GM18867 (cell line): Measurements from ENCODE around the gene GPATCH2L.

Experiments used
- ATAC-seq: cut with Tn5 transposase; IDR thresholded peaks from one replicate; pipeline ENCODE4 v1.9.1; 2021; ENCODE audit warnings: mild to moderate bottlenecking, moderate library complexity; ENCODE audit not compliant: unreplicated experiment

GPATCH2L gene

GRCh38 chr14:76135722-76136121 lies 16.0 kb upstream of the GPATCH2L start:
- no peak for ATAC-seq

DNA sequence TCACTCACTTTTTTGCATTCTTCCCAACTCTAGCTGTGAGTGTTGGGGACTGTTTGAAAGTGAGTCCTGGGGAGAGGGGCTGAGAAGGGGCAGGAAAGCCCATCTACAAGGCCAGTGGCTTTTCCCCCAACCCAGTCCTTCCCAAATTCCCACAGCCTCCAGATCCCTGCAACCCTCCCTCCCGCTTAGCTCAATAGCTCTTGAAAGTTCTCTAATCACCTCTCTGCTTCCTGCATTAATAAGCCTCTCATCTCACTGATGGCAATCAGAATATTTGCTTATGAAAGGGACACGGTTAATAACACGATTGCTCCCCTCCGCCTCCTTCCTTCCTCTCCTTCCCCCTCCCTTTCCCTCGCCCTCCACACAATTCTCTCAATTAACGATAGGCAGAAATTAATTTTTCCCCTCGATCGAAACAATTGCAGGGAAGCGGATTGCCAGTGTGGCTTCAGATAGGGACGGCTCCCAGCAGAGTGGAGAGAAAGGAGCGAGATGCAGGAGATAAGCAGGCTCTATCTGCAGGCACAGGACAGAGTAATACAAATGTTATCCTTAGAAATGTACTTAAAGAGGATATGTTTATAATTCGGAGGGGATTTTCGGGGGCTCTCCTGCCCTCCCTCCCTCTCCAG lies 15.1 kb upstream of the GPATCH2L start:
- ATAC-seq: no peak

GRCh38 chr14:76138119-76138757 lies 13.5 kb upstream of the GPATCH2L start:
- no peak for ATAC-seq

DNA sequence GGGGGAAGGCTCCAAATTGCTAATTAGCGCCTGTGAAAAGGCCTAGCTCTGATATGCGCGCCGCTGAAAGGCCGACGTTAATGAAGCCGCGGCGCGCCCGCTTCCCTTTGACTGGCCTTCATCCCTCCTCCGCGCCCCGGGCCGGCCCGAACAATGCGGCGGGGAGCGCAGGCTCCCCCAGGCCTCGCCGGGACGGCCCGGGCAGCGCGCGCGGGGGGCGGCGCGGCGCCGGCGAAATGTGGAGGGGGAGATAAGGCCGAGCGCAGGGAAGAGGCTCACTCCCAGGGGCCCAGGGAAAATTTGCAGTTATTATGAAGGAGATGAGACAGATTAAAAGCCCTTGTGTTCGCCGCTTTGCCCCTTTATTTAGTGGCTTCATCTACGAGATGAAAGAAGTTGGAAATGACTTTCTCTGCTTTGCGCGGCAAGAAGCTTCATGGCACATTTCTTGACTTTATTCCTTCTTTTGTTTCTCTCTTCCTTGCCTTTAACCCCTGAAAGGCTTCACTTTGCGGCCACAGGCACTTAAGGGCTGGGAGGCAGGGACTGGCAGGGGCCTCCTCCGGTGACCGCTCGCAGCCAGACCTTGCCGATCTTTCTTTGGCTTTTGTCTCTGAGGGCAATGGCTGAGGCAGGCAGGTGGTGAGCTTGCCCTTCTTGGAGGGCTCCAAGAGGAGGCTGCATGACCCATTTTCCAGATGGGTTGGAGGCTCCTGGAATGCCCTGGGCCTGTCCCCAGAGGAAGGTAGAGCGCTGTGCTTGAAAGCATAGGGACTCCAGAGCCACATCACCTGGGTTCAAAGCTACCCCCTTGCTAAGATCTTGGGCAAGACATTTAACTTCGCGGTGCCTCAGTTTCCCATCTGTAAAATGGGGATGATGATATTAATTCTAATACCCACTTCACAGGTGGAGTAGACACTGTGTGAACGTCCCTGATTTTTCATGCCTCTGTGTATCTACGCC lies 12.7 kb upstream of the GPATCH2L start:
- ATAC-seq: no peak

GRCh38 chr14:76143642-76144041 lies 8.1 kb upstream of the GPATCH2L start:
- ATAC-seq: no peak

- ATAC-seq: no peak
These were observed 4.7 kb upstream of the GPATCH2L start for GRCh38 chr14:76146976-76147375.

DNA sequence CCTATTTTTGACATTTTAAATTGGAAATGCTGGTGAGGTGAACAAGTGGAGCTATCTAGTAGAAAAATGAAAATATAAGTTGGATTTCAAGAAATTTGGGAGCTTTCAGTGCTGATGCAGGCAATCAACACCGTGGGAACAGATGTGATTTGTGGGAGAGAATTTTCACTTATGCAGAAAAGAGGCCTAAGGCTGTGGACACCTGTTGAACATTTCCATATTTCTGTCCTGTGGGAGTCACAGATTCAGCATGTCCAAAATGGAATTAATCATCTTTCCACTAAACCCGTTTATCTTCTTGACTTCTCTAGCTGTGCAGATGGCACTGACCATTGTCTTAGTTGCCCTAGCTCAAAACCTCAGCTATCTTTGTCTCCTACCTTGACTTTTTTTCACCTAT lies 2.5 kb upstream of the GPATCH2L start:
- ATAC-seq: no peak

GRCh38 chr14:76152333-76152681 lies 585 bp downstream of the GPATCH2L start:
- peak; percentile 58 for ATAC-seq

- no peak for ATAC-seq
These were observed 2.2 kb downstream of the GPATCH2L start for GRCh38 chr14:76153919-76154318.

- ATAC-seq: no peak
These were observed 2.9 kb downstream of the GPATCH2L start for GRCh38 chr14:76154539-76155126.

DNA sequence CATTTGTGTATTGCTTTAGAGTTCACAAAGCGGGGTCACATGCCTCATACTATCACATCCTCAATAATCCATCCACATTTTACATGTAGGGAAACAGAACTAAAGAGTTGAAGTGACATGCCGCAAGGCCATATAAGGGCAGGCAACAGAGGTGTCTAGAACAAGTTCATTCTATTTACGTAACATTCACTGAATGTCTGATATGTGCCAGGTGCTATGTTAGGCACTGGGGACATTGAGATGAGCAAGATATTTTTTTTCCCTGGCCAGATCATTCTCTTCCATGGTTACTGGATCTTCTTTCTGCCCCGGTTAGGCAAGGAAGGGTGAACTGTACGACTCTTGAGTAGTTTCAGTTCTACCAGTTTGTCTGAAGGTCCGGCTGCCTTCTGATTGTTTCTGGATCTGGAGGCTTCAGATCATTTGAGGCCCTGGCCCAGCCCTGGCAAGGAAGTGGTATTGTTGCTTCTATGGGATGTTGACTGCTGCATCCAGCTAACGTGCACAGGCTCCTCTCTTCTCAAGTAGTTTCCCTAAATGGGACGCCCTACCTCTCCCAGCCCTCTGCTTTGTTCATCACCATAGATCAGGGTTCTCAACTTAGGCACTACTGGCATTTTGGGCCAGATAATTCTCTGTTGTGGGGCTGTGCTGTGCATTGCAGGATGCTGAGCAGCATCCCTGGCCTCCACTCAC lies 12.1 kb downstream of the GPATCH2L start:
- no peak for ATAC-seq

GRCh38 chr14:76168531-76168930 lies 16.8 kb downstream of the GPATCH2L start:
- no peak for ATAC-seq

DNA sequence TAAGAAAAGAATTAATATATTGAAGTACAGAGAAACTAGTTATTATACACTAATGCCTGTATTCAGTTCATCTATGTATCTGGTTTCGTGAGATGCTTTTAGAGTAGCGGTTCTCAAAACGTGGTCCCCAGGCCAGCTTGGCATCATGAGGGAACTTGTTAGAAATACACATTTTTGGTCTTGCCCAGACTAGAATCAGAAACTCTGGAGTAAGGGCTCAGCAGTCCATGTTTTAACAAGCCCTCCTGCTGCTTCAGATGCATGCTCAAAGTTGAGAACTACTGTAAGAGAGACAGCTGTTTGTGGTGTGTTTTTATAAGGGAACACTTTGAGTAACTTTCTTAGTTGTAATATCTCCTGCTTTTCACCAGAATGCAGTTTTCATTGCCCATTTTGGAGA lies 18.1 kb downstream of the GPATCH2L start:
- no peak for ATAC-seq

DNA sequence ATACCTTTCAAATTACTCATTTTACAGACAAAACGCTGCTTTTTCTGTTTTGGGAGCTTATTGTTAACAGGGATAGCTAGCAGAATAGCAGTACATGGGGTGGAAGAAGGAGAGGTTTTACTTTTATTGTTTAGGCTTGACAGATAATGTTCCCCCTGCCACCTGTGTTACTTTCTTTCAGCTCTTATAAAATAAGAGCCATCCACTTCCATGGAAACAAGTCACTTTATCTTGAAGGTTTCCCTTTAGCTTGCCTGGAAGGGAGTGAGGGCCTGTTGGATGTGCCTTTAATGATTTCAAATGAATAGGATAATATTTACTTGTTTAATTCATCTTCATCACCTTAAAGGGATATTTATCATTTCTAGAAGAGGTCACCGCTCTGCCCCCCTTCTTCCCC lies 23.3 kb downstream of the GPATCH2L start:
- ATAC-seq: no peak

DNA sequence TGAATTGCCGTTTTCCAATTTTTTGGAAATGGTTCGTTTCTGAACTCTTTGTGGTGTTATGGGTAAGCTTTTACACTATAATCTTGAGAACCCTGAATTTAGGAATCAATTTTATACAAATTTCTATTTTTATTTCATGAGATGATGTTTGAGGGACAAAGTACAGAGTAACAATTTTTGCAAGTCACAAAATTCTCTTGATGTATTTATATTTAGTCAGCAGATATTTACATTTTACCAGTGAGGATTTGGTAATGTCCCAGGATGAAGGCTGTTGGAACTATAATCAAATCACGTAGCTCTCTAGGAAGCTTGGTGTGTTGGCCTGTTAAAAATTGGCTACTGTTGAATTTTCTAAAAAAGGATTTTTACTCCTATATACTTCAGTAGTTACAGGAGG lies 24.2 kb downstream of the GPATCH2L start:
- no peak for ATAC-seq

DNA sequence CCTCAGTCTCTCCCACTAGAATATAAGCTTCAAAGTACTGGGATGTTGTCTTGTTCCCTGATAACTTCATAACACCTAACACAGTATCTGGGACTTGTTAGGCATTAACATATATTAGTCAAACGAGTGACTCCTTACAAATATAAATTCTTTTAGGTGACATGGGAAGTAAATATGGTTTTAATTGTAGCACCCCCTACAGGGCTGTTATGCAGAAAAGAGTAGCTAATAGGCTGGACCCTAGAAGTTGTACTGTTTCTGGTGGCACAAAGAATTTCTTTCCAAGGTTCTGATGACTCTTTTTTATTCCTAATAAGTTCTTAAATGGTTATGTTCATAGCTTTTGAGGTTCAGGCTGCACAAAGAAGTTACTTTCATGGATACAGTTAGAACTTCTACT lies 29.8 kb downstream of the GPATCH2L start:
- ATAC-seq: no peak

DNA sequence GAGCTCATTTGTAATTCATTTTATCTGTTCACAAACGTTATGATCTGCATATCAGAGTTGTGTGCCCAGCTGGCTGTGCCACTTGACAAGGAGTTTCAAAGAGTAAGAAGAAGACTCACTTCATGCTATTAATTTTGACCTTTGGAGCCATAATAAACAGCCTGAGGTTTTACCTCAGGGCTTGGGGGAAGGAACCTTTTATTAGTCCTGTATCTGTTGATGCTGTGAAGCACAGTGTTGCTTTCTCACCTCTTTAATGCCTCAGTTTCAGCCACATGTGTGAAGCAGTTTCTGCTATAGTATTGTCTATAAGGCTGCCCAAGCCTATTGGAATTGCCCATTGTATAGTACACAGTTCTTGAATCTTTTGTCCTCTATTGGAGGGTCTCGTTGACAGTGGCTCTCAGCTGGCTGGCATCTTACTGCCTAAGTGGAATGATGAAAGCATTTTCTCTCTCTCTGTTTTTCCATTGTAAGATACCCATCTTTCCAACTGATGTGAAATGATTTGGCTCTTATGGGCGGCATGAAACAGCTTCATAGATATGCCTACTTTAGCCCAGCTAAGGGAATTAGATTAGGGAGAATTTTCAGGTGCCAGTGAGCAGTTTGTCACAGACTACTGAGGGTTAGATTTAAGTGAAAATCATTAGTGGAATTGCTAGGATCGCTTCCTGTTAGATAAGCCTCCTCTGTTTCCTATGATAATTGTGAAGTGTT lies 34.7 kb downstream of the GPATCH2L start:
- peak; percentile 85 for ATAC-seq

DNA sequence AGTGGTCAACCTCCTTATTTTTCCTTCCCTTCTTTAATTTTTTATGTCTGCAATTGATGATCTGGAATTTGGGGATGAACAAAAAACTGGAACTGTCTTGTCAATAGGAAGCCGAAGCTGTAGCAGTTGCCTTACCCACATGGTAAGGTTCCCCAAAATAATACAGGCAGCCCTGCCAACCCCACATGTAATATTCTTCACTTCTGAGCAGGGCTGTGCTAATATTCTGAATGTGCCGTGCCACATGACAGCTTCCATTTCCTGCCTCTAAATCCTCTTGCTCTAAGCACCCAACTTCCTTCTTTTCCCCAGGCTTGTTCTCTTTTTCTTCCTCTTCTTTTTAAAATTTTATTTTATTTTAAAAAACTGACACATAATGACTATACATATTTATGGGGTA lies 39.6 kb downstream of the GPATCH2L start:
- ATAC-seq: no peak

DNA sequence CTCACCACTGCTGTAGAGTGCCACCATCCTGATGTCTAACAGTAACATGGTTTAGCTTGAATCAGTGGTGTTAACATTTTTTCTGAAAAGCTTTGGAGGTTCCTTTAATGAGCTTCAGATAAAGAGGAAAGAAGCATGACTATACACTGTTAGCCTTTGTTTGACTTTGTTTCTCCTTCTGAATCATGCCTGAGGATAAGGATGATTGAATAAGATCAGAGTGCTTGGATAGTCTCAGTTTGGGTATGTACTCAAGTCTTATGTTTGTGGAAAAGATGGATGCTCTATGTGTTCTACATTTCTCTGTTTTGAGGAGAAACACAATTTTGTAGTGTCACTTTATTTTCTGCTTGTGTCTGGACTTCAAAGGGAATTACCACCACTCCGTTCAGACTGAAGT lies 42.0 kb downstream of the GPATCH2L start:
- ATAC-seq: no peak

GRCh38 chr14:76194327-76194726 lies 42.6 kb downstream of the GPATCH2L start:
- ATAC-seq: no peak
